H1 (cell line): ENCODE results near the gene SLC25A20. TPM values are rescaled to one million over a fixed set of nuclear protein-coding genes. Genes with fewer than 3 reads are reported as not detected.

Source experiments
- CTCF ChIA-PET: fragments of 300-600 bp; sonication (Branson Sonifier 250); formaldehyde crosslinking; loops from one replicate; lab custom pipeline; 2021; ENCODE audit not compliant: partially characterized antibody; lab: Charles Lee
- POLR2A ChIA-PET: fragments of 300-600 bp; sonication (Branson Sonifier 250); formaldehyde crosslinking; loops from one replicate; lab custom pipeline; 2021; ENCODE audit warnings: inconsistent platforms; ENCODE audit not compliant: partially characterized antibody; lab: Charles Lee
- DNase-seq, 2 experiments: peaks; one replicate each; pipeline versions ENCODE4 v3.0.0 to v3.0.0-alpha.2; 2010 to 2022; ENCODE audit warnings: low spot score in 2 of 2, low read depth in 1 of 2, mixed read lengths in 1 of 2
- FAIRE-seq: peaks from 2 replicates; lab custom pipeline; 2011; peaks lifted over from hg19 to GRCh38; lab: Jason Lieb, UNC
- H2AFZ ChIP-seq: 2 replicates; pipeline ENCODE4 v1.8.1; 2012; ENCODE audit warnings: low read length, inconsistent platforms
- H2AK5ac ChIP-seq: 2 replicates; pipeline ENCODE4 v1.6.1; 2013; ENCODE audit warnings: low read depth, low read length
- H2BK120ac ChIP-seq: replicated peaks from 2 replicates; pipeline ENCODE3; 2013; ENCODE audit warnings: low read depth, low read length, inconsistent platforms
- H2BK12ac ChIP-seq: 2 replicates; pipeline ENCODE4 v1.6.1; 2013; ENCODE audit warnings: low read depth, low read length
- H2BK15ac ChIP-seq: 2 replicates; pipeline ENCODE4 v1.6.1; 2013; ENCODE audit warnings: low read length
- H2BK20ac ChIP-seq: 2 replicates; pipeline ENCODE4 v1.6.1; 2013; ENCODE audit warnings: low read length
- H2BK5ac ChIP-seq: 2 replicates; pipeline ENCODE4 v1.6.1; 2013; ENCODE audit warnings: low read depth, low read length
- H3K14ac ChIP-seq: 2 replicates; pipeline ENCODE4 v1.6.1; 2013; ENCODE audit warnings: inconsistent platforms; ENCODE audit not compliant: insufficient read length
- H3K18ac ChIP-seq: 2 replicates; pipeline ENCODE4 v1.6.1; 2013; ENCODE audit warnings: low read length; ENCODE audit errors: extremely low read depth
- H3K23ac ChIP-seq: 2 replicates; pipeline ENCODE4 v1.6.1; 2013; ENCODE audit warnings: inconsistent platforms; ENCODE audit not compliant: insufficient read length
- H3K23me2 ChIP-seq: 2 replicates; pipeline ENCODE4 v1.6.1; 2013; ENCODE audit warnings: low read depth, low read length
- H3K27ac ChIP-seq: 2 replicates; pipeline ENCODE4 v1.6.1; 2011; ENCODE audit warnings: low read depth, low read length, inconsistent platforms
- H3K27me3 ChIP-seq, 4 experiments: replicated peaks in 1 of 4; 1 replicate in 1 of 4; 2 replicates in 3 of 4; pipeline versions ENCODE4 v1.6.1 to v1.8.1; 2011 to 2013; ENCODE audit warnings: low read length in 3 of 4, mild to moderate bottlenecking in 3 of 4, inconsistent platforms in 2 of 4, mixed read lengths in 2 of 4, moderate library complexity in 1 of 4; ENCODE audit not compliant: control insufficient read depth in 3 of 4, insufficient read depth in 3 of 4; ENCODE audit errors: extremely low read depth in 1 of 4
- H3K36me3 ChIP-seq, 4 experiments: 2 replicates each; pipeline versions ENCODE4 v1.6.1 to v1.8.1; 2011 to 2013; ENCODE audit warnings: mild to moderate bottlenecking in 4 of 4, low read length in 3 of 4, moderate library complexity in 2 of 4, control low read depth in 1 of 4, inconsistent platforms in 1 of 4; ENCODE audit not compliant: insufficient read depth in 4 of 4, control insufficient read depth in 2 of 4
- H3K4ac ChIP-seq: replicated peaks from 2 replicates; pipeline ENCODE3; 2013; ENCODE audit warnings: low read length, low read depth, mixed read lengths, inconsistent platforms; ENCODE audit not compliant: insufficient read length
- H3K4me1 ChIP-seq, 4 experiments: replicated peaks in 1 of 4; 1 replicate in 1 of 4; 2 replicates in 3 of 4; pipeline versions ENCODE4 v1.6.1 to v1.8.1; 2011 to 2013; ENCODE audit warnings: low read length in 3 of 4, inconsistent platforms in 2 of 4, mixed read lengths in 1 of 4; ENCODE audit not compliant: insufficient read depth in 4 of 4, control insufficient read depth in 3 of 4
- H3K4me2 ChIP-seq, 2 experiments: 2 replicates each; pipeline versions ENCODE4 v1.6.1 to v1.8.1; 2011 to 2013; ENCODE audit warnings: low read depth in 2 of 2, low read length in 2 of 2, control low read depth in 1 of 2, inconsistent platforms in 1 of 2, mild to moderate bottlenecking in 1 of 2; ENCODE audit not compliant: insufficient read depth in 1 of 2
- H3K4me3 ChIP-seq, 4 experiments: fragments of 200-600, 300-600 bp in 1 of 4; sonication (generic), shearing (Covaris generic), sonication (Bioruptor Twin) in 1 of 4; 2 replicates each; pipeline versions ENCODE4 v1.5.1 to v1.8.1; 2011 to 2016; ENCODE audit warnings: low read length in 4 of 4, low read depth in 3 of 4, control low read depth in 2 of 4, inconsistent platforms in 2 of 4, mild to moderate bottlenecking in 2 of 4, mixed read lengths in 1 of 4, moderate library complexity in 1 of 4; ENCODE audit not compliant: insufficient read depth in 2 of 4; ENCODE audit errors: extremely low read depth in 1 of 4
- H3K56ac ChIP-seq: replicated peaks from 2 replicates; pipeline ENCODE3; 2013; ENCODE audit warnings: low read depth, mild to moderate bottlenecking, mixed read lengths, low read length, inconsistent platforms; ENCODE audit not compliant: insufficient read length
- H3K79me1 ChIP-seq: 2 replicates; pipeline ENCODE4 v1.6.1; 2013; ENCODE audit warnings: low read depth, low read length, control low read depth
- H3K79me2 ChIP-seq, 2 experiments: 2 replicates each; pipeline versions ENCODE4 v1.6.1 to v1.8.1; 2012 to 2013; ENCODE audit warnings: low read length in 2 of 2, mild to moderate bottlenecking in 2 of 2, inconsistent platforms in 1 of 2; ENCODE audit not compliant: insufficient read depth in 2 of 2, control insufficient read depth in 1 of 2
- H3K9ac ChIP-seq, 4 experiments: replicated peaks in 1 of 4; 1 replicate in 1 of 4; 2 replicates in 3 of 4; pipeline versions ENCODE4 v1.6.1 to v1.8.1; 2011 to 2013; ENCODE audit warnings: low read depth in 3 of 4, low read length in 3 of 4, control low read depth in 2 of 4, mild to moderate bottlenecking in 2 of 4, moderate library complexity in 2 of 4, inconsistent platforms in 1 of 4; ENCODE audit errors: extremely low read depth in 1 of 4
- H3K9me3 ChIP-seq, 2 experiments: 2 replicates each; pipeline versions ENCODE4 v1.6.1 to v1.8.1; 2012 to 2013; ENCODE audit warnings: mild to moderate bottlenecking in 2 of 2, moderate library complexity in 2 of 2, control low read depth in 1 of 2, inconsistent platforms in 1 of 2, low read depth in 1 of 2, low read length in 1 of 2, mixed read lengths in 1 of 2; ENCODE audit not compliant: insufficient read depth in 2 of 2
- H4K20me1 ChIP-seq, 2 experiments: replicated peaks in 1 of 2; 2 replicates each; pipeline versions ENCODE3 to v1.8.1; 2011 to 2013; ENCODE audit warnings: inconsistent platforms in 2 of 2, low read length in 2 of 2, mild to moderate bottlenecking in 1 of 2; ENCODE audit not compliant: insufficient read depth in 2 of 2, control insufficient read depth in 1 of 2
- H4K5ac ChIP-seq: 2 replicates; pipeline ENCODE4 v1.6.1; 2013; ENCODE audit warnings: low read length, low read depth, mixed read lengths, inconsistent platforms; ENCODE audit not compliant: insufficient read length
- H4K8ac ChIP-seq: 2 replicates; pipeline ENCODE4 v1.8.0; 2013; ENCODE audit warnings: mild to moderate bottlenecking, moderate library complexity, low read length, inconsistent platforms; ENCODE audit not compliant: insufficient read depth; ENCODE audit errors: extremely low read depth
- H4K91ac ChIP-seq: replicated peaks from 2 replicates; pipeline ENCODE3; 2013; ENCODE audit warnings: low read length, mixed read lengths, inconsistent platforms; ENCODE audit not compliant: insufficient read length
- ASH2L ChIP-seq: fragments of 200-600, 300-600 bp; sonication (generic); IDR thresholded peaks from one replicate; pipeline ENCODE4 v1.7.1; 2017; ENCODE audit warnings: low read length
- KDM4A ChIP-seq: IDR thresholded peaks from one replicate; pipeline ENCODE4 v1.7.1; 2012; ENCODE audit warnings: low read depth, mild to moderate bottlenecking, moderate library complexity, low read length, inconsistent platforms; ENCODE audit not compliant: severe bottlenecking
- RXRA ChIP-seq: IDR thresholded peaks from 2 replicates; pipeline ENCODE4 v1.6.1; 2011; ENCODE audit warnings: low read depth, mild to moderate bottlenecking, low read length, moderate library complexity; ENCODE audit not compliant: insufficient read depth
- WGBS, 2 experiments: shearing (Covaris generic) in 1 of 2; methylation state at CpG; one replicate each; pipeline versions ENCODE4 v1.1.6 to v1.1.7; 2013 to 2015; ENCODE audit warnings: low lambda C conversion rate in 2 of 2, mixed read lengths in 2 of 2, inconsistent platforms in 1 of 2, low coverage in 1 of 2, missing lambda C conversion rate in 1 of 2; ENCODE audit not compliant: insufficient replicate concordance in 2 of 2, insufficient coverage in 1 of 2, insufficient read length in 1 of 2; ENCODE audit errors: extremely low coverage in 1 of 2, missing lambda C conversion rate in 1 of 2; 5-methylcytosine and 5-hydroxymethylcytosine counted together
- polyA plus RNA-seq, 7 experiments: library from polyadenylated mRNA; depleted of rRNA in 3 of 7; stranded (reverse) in 5 of 7; unstranded in 2 of 7; fragments of >200 nt in 5 of 7; fragments of 200-250 nt in 2 of 7; gene quantifications; 1 replicate in 5 of 7; 2 replicates in 1 of 7; 4 replicates in 1 of 7; pipeline versions ENCODE4 v1.2.1 to v1.2.3, GENCODE V29; 2011 to 2013; ENCODE audit warnings: missing spikeins in 2 of 7, mixed read lengths in 2 of 7
- total RNA-seq: library from RNA; stranded (reverse); fragmentation: NEBNext Ultra II Directional; extraction: Animal tissue kit (Norgen Biotek cat#: 25700); gene quantifications from 2 replicates; pipeline ENCODE4 v1.2.1, GENCODE V29; 2021

Gene SLC25A20
- total and polyA plus RNA-seq, 2 of the 8 experiments (the other 6 are each of a cell fraction or from before 2014, with no cell fraction given) = 3.8 to 4.0 TPM

- no peak overlapping the region for H4K5ac ChIP-seq
- no peak overlapping the region for H2BK120ac ChIP-seq
- H3K79me2 ChIP-seq = no peaks in the 10 kb centered on the region
- no peak overlapping the region for H4K91ac ChIP-seq
- H3K9ac ChIP-seq = no peak overlapping the region
- no peak overlapping the region for H2AFZ ChIP-seq
- DNase-seq (no peak), FAIRE-seq (no peak)
- no peaks in the 10 kb centered on the region for H3K79me1 ChIP-seq
- no peaks in the 10 kb centered on the region for H4K20me1 ChIP-seq
- H2BK15ac ChIP-seq = no peak overlapping the region
- no peaks in the 10 kb centered on the region for H3K9me3 ChIP-seq
- no peaks in the 10 kb centered on the region for H3K23me2 ChIP-seq
- H2AK5ac ChIP-seq = no peak overlapping the region
- H3K23ac ChIP-seq = no peak overlapping the region
- no peak overlapping the region for H2BK5ac ChIP-seq
- H3K36me3 ChIP-seq = no peaks in the 10 kb centered on the region
- H3K14ac ChIP-seq = no peak overlapping the region
- H3K27me3 ChIP-seq = no peaks in the 10 kb centered on the region
- H2BK12ac ChIP-seq = no peak overlapping the region
- no peak overlapping the region for H3K4ac ChIP-seq
- no peak overlapping the region for H3K27ac ChIP-seq
- no peak overlapping the region for H3K4me2 ChIP-seq
- ChIA-PET POLR2A (no interaction called here), CTCF (interaction anchor here (0.6 kb wide), 1 partner anchor 1095 kb away, joined by 3 read pairs; no protein-coding TSS in a partner anchor)
- no peak overlapping the region for H4K8ac ChIP-seq
- 91 to 100% methylated on average over 2 to 8 of the region's 8 CpGs for whole genome bisulfite sequencing, 2 experiments
- H3K18ac ChIP-seq = no peak overlapping the region
- no peak overlapping the region for H3K56ac ChIP-seq
- TF ChIP-seq KDM4A = no peak
- no peak for TF ChIP-seq RXRA
- TF ChIP-seq ASH2L = no peak
- no peak overlapping the region for H3K4me3 ChIP-seq
- no peaks in the 10 kb centered on the region for H3K4me1 ChIP-seq
- H2BK20ac ChIP-seq = no peak overlapping the region
Observed at GRCh38 chr3:48891606-48892005, 7.1 kb downstream of the SLC25A20 start.
